AG09309 (cell line): ENCODE results near the gene CLDN20.
"Not testable (repeated sequence)": the region's sequence is repeated elsewhere in the genome, so short reads cannot be mapped to it uniquely, and the experiment has no call there.

Experiments
- DNase-seq: peaks from one replicate; pipeline ENCODE4 v3.0.0-alpha.2; 2010; ENCODE audit warnings: low read depth
- H3K4me3 ChIP-seq: 2 replicates; pipeline ENCODE4 v1.5.1; 2011; ENCODE audit warnings: mild to moderate bottlenecking, low read depth, low read length, moderate library complexity; ENCODE audit not compliant: control insufficient read depth
- CTCF ChIP-seq: IDR thresholded peaks from 2 replicates; pipeline ENCODE4 v1.5.1; 2011; ENCODE audit warnings: mild to moderate bottlenecking, low read depth, low read length, inconsistent platforms; ENCODE audit not compliant: insufficient read depth, control insufficient read depth; ENCODE audit errors: missing control alignments

CLDN20 gene

GRCh38 chr6:155263373-155264063, at the start of gene CLDN20:
CLDN20 (plus strand) TSS chr6:155264013; CDS start chr6:155275720, 11,707 bp downstream.
- no peak for DNase-seq
- TF ChIP-seq CTCF, result no peak
- no peak within 1 kb of the TSS for H3K4me3 ChIP-seq

- DNase-seq, result no peak
- H3K4me3 ChIP-seq, result no peak overlapping the region
- no peak for TF ChIP-seq CTCF
Measured at GRCh38 chr6:155215906-155216305, 47.9 kb upstream of the CLDN20 start.

GRCh38 chr6:155216312-155217046, 47.3 kb upstream of the CLDN20 start:
- no peak for DNase-seq
- TF ChIP-seq CTCF, result no peak
- H3K4me3 ChIP-seq, result no peak overlapping the region

GRCh38 chr6:155218711-155219110, 45.1 kb upstream of the CLDN20 start:
- DNase-seq, H3K4me3 ChIP-seq: not testable (repeated sequence)

GRCh38 chr6:155219299-155219698, 44.5 kb upstream of the CLDN20 start:
- DNase-seq, result no peak
- no peak overlapping the region for H3K4me3 ChIP-seq
- TF ChIP-seq CTCF, result no peak

- DNase-seq, result no peak
- H3K4me3 ChIP-seq, result no peak overlapping the region
- TF ChIP-seq CTCF, result no peak
Measured at GRCh38 chr6:155219858-155220301, 43.9 kb upstream of the CLDN20 start.

GRCh38 chr6:155221086-155221485, 42.7 kb upstream of the CLDN20 start:
- no peak for TF ChIP-seq CTCF
- no peak overlapping the region for H3K4me3 ChIP-seq
- no peak for DNase-seq
